T-helper 9 cell (primary cell): ENCODE measurements around the gene UBE2E2.
"Not testable (repeated sequence)": the region's sequence is repeated elsewhere in the genome, so short reads cannot be mapped to it uniquely, and the experiment has no call there.

Experiments
- DNase-seq: peaks from one replicate; pipeline ENCODE4 v3.0.0-alpha.2; 2020
- total RNA-seq, 2 donors: gene quantifications; one replicate each; lab custom pipeline; 2026; lab: John Stamatoyannopoulos, UW

UBE2E2 gene
- 1.2 to 1.8 reads per million in 2 donors for total RNA-seq

GRCh38 chr3:23202921-23203707 lies at the start of gene UBE2E2:
UBE2E2 (plus strand) TSS chr3:23203327.
- DNase-seq, result peak; percentile 4

GRCh38 chr3:23153436-23153835 lies 49.7 kb upstream of the UBE2E2 start:
- DNase-seq, result no peak

- DNase-seq, result no peak
Observed at GRCh38 chr3:23157331-23157730, 45.8 kb upstream of the UBE2E2 start.

GRCh38 chr3:23159929-23160328 lies 43.2 kb upstream of the UBE2E2 start:
- DNase-seq, result no peak

GRCh38 chr3:23161308-23161707 lies 41.8 kb upstream of the UBE2E2 start:
- no peak for DNase-seq

GRCh38 chr3:23161896-23162570 lies 41.1 kb upstream of the UBE2E2 start:
- no peak for DNase-seq

GRCh38 chr3:23162934-23163333 lies 40.2 kb upstream of the UBE2E2 start:
- DNase-seq, result no peak

- no peak for DNase-seq
Observed at GRCh38 chr3:23164746-23165145, 38.4 kb upstream of the UBE2E2 start.

GRCh38 chr3:23165571-23165970 lies 37.6 kb upstream of the UBE2E2 start:
- no peak for DNase-seq

- no peak for DNase-seq
Observed at GRCh38 chr3:23166276-23166675, 36.9 kb upstream of the UBE2E2 start.

- DNase-seq, result no peak
Observed at GRCh38 chr3:23166845-23167244, 36.3 kb upstream of the UBE2E2 start.

GRCh38 chr3:23169551-23169950 lies 33.6 kb upstream of the UBE2E2 start:
- no peak for DNase-seq

- DNase-seq, result no peak
Observed at GRCh38 chr3:23170291-23170690, 32.8 kb upstream of the UBE2E2 start.

GRCh38 chr3:23172059-23172458 lies 31.1 kb upstream of the UBE2E2 start:
- DNase-seq, result no peak

- no peak for DNase-seq
Observed at GRCh38 chr3:23174426-23175039, 28.6 kb upstream of the UBE2E2 start.

GRCh38 chr3:23175341-23176083 lies 27.6 kb upstream of the UBE2E2 start:
- no peak for DNase-seq

GRCh38 chr3:23176839-23177238 lies 26.3 kb upstream of the UBE2E2 start:
- not testable (repeated sequence) for DNase-seq

- DNase-seq, result no peak
Observed at GRCh38 chr3:23182996-23183513, 20.1 kb upstream of the UBE2E2 start.

GRCh38 chr3:23183731-23184130 lies 19.4 kb upstream of the UBE2E2 start:
- no peak for DNase-seq

GRCh38 chr3:23185861-23186260 lies 17.3 kb upstream of the UBE2E2 start:
- no peak for DNase-seq

- DNase-seq, result no peak
Observed at GRCh38 chr3:23189187-23189586, 13.9 kb upstream of the UBE2E2 start.

GRCh38 chr3:23192816-23193215 lies 10.3 kb upstream of the UBE2E2 start:
- DNase-seq, result no peak

GRCh38 chr3:23193831-23194230 lies 9.3 kb upstream of the UBE2E2 start:
- DNase-seq, result no peak
